ENCODE data around the gene CACNA1C.

DNA sequence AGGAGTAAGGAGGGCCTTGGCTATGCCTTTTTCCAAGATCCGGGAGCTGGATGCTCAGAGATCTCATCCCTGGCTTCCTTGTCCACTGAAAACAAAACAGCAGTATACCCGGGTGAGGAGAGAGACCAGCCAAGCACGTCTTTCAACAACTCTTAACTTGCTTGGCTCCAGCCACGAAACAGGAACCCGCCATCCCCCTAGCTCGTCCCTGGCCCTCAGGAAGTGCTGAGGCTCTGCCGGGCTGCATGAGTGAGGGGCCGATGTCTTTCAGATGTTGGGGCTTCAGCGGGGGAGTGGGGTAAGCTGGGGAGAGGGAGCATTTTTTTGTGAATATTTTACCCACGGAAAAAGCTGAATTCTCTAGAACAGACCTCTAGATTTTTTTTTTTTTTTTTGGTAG, 231.1 kb downstream of the CACNA1C start:
- no peak for TF ChIP-seq CTCF (conservative IDR thresholded peaks at IDR 0.05 in 1 of 2, IDR thresholded peaks at IDR 0.05 in 1 of 2; ENCODE audit: extremely low read depth in 1 of 2, insufficient read depth in 1 of 2, low read depth in 1 of 2, low read length in 2 of 2)
- no peak for TF ChIP-seq EZH2 (IDR thresholded peaks at IDR 0.05; ENCODE audit: borderline replicate concordance, low read length)
